Stimulated activated CD4-positive, alpha-beta T cell treated with anti-CD3 and anti-CD28 coated beads, Interleukin-12 subunit alpha, Interleukin-12 subunit beta, amount 100 ng/mL, for 24 hours (primary cell): ENCODE results near the gene CD4.

Source experiments
- DNase-seq, 2 experiments: peaks; one replicate each; pipeline ENCODE4 v3.0.0-alpha.2; 2020; ENCODE audit warnings: low read depth in 2 of 2

Gene CD4

DNA sequence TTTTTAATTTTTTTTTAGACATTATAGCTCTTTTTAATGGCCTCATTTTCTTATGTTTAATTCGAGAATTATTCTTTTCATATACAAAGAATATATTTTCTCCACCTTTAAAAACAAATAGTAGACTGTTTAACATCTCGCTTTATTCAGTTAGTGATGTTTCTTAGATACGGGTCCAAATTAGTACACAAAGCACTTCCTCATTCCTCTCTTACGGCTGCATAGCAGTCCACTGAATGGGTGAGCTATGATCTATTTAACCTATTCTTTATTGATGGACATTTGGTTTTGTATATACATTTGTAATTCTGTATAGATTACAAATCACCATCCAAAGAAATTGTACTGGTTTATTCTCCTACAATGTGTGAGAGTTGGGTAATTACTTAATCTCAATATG, 24.0 kb downstream of the CD4 start:
- no peak for DNase-seq

DNA sequence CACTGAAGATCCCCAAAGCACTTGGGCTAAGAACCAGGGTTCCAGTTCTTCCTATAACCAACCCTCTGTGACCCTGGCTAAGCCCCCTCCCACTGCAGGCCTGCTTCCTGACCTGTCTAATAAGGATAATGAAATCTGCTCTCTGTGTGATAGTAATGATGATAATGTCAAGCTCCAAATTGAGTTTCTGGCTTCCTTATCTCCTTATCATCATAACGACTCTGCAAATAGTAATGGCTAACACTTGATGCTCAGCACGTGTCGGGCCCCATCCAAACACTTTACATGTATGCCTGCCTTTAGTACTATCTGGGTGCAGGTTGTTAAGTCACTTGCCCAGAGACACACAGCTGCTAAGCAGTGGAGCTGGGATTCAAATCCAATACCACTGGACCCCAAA, 27.3 kb downstream of the CD4 start:
- no peak for DNase-seq

DNA sequence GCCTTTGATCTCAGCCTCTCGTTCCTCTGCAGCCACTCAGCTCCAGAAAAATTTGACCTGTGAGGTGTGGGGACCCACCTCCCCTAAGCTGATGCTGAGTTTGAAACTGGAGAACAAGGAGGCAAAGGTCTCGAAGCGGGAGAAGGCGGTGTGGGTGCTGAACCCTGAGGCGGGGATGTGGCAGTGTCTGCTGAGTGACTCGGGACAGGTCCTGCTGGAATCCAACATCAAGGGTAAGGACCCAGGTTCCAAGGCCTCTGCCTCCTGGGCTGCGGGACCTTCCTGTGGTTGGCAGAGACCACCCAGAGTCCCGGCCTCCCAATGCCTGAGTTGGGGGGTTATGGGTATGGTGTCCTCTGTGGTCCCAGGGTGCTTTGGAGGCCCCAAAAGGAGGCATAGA, 27.8 kb downstream of the CD4 start:
- DNase-seq: no peak

DNA sequence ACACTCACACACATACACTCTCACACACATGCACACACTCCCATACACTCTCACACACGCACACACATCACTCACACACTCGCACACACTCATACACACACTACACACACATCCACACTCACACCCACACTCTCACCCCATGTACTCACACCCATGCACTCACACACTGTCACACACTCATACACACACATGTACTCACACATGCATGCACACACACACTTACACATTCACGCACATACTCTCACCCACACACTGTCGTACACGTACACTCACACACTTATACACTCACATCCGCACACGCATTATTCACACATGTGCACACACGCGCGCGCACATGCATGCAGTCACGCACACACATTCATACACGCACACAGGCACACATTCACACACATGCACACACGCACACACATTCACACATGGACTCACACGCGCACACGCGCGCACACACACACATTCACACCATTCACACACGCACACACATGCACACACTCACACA, 28.4 kb downstream of the CD4 start:
- DNase-seq: no peak

DNA sequence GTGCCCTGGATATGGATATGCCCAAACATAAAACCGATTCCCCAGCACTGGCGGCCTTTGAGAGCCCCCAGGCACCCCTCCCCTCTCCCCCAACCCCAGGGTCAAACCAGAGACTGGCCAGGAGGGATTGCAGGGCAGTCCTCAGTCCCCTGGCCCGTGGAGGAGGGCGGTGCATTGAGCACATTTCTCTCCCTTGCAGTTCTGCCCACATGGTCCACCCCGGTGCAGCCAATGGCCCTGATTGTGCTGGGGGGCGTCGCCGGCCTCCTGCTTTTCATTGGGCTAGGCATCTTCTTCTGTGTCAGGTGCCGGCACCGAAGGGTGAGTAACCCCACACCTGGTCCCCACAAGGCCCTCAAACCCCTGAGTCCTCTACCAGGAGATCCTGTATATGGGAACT, 28.9 kb downstream of the CD4 start:
- DNase-seq: no peak

DNA sequence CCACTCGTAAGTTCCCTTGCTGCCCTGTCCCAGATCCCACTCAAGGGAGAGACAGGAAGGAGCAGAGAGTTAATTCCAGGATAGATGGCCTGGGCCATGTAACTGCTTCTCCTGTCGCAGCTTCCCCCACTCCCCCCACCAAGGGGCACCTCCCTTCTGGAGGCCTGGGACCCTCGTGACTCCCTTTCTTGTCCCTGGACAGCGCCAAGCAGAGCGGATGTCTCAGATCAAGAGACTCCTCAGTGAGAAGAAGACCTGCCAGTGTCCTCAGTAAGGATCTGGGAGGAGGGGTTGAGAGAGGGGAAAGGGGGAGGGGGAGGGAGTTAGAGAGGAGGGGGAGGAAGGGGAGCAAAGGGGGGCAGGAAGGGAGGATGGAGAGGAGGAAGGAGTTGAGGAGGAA, 29.3 kb downstream of the CD4 start:
- no peak for DNase-seq

DNA sequence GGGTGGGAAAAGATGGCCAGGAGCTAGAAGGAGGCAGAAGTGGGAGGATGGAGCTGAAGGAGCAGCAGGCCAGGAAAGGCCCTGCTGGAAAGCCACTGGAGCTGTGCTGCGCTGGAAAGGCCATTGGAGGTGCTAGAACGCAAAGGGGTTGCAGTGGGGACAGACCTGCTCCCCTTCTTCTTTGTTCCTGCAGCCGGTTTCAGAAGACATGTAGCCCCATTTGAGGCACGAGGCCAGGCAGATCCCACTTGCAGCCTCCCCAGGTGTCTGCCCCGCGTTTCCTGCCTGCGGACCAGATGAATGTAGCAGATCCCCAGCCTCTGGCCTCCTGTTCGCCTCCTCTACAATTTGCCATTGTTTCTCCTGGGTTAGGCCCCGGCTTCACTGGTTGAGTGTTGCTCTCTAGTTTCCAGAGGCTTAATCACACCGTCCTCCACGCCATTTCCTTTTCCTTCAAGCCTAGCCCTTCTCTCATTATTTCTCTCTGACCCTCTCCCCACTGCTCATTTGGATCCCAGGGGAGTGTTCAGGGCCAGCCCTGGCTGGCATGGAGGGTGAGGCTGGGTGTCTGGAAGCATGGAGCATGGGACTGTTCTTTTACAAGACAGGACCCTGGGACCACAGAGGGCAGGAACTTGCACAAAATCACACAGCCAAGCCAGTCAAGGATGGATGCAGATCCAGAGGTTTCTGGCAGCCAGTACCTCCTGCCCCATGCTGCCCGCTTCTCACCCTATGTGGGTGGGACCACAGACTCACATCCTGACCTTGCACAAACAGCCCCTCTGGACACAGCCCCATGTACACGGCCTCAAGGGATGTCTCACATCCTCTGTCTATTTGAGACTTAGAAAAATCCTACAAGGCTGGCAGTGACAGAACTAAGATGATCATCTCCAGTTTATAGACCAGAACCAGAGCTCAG, 30.0 kb downstream of the CD4 start:
- DNase-seq: no peak

DNA sequence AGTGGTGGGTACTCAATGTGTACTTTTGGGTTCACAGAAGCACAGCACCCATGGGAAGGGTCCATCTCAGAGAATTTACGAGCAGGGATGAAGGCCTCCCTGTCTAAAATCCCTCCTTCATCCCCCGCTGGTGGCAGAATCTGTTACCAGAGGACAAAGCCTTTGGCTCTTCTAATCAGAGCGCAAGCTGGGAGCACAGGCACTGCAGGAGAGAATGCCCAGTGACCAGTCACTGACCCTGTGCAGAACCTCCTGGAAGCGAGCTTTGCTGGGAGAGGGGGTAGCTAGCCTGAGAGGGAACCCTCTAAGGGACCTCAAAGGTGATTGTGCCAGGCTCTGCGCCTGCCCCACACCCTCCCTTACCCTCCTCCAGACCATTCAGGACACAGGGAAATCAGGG, 30.8 kb downstream of the CD4 start:
- no peak for DNase-seq

DNA sequence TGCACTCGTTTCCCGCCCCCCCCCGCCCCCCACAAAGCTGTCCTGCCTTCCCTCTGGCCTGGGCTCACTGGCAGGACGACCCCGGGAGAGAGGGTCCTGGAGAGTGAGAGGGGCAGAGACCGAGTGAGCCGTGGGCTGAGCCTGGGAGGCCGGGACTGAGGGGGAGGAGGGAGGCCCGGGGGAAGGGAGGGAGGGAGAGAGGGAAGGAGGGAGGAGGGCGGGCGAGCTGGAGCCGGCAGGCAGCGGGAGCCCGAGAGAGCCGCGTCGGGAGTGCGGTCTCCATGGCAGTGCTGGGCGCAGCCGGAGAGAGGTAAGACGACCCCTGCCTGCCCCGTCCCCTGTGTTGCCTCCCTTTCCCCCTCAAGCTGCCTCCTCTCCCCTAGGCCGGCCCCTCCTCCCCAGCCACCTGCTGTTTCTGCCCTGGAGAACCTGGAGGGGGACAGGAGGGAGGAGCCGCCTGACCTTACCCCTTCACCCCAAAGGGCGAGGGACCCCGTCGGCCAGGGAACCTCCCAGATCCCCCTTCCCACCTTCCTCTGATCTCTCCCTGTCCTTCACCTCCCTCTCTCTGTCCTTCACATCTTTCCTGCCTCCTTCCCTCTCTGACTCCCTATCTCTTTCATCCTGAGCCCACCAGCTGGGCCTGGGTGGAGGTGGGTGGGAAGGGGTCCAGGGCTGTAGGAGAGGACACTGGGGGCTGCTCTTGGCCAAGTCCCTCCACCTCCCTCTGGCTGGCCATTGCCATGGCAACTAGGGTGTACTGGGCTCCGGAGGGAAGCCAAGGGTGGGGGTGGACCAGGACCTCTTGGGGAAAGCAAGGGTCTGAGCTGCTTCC, 32.5 kb downstream of the CD4 start, which contains the start of gene GPR162:
Gene GPR162 (plus strand): TSS at position 231 of the 835 bp plus-strand sequence. CDS start 2,078 bp downstream, outside the sequence.
- no peak for DNase-seq

DNA sequence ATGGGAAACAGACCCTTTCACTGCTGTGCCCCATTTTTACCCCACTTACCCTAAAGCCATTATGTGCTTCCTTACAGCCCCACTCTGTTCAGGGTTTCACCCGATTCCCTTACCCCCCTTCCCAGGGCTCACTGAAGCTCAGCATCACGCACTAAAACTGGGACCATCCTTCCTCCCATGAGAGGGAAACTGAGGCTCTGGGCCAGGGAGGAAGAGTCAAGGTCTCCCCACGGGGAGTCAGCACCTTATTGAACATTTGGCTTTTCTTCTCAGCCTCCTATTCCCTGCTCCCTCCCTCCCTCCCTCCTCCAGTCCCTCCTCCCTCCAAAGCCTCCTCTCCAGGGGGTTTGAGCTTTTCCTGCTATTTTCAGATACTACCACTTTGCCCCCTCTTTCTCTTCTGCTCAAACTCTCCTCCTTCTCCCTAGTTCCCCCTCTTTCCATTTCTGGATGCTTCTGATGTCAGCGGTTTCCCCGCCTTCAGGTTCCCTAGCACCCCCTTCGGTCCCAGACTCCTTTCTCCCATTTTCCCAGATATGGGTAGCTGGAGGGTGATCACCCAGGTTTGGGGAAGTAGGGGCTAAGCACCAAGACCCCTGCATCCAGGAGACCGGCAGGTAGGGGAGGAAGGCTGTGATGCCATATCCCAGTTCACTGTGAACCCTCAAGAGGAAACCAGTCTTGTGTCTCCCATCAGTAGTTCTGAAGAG, 33.3 kb downstream of the CD4 start:
- no peak for DNase-seq

DNA sequence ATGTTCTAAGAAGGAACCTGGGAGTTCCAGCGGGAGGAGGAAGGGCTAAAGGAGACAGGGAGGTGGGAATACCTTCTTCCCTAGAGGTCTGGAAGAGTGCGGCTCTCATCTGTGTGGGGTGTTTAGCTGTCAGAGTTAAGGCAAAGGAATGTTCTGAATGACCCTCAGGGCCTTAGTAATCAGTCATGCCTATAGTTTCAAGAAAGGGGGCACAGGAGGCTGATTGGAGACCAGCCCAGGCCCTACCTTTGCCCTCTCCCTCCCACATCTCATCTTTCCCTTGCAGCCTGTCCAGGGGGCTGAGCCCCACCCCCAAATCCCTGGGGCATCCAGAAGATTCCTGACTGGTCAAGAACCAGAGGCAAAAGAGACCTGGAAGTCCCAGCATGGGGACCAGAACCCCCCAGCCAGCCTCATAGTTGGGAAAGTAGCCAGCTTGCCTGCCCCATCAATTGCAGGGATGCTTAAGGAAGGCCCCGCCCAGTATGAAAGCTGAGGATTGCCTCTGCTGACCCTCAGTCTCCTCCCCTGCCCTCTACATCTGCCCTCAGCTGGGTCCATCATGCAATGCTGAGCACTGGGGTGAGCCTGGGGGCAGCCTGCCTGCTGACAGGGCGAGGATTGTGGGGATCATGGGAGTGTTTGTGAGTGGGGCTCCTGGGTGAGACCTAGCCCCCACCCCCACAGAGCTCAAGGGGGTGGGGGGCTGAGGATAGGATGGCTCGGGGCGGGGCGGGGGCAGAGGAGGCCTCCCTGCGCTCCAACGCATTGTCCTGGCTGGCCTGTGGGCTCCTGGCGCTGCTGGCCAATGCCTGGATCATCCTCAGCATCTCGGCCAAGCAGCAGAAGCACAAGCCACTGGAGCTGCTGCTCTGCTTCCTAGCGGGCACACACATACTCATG, 34.1 kb downstream of the CD4 start:
- no peak for DNase-seq

DNA sequence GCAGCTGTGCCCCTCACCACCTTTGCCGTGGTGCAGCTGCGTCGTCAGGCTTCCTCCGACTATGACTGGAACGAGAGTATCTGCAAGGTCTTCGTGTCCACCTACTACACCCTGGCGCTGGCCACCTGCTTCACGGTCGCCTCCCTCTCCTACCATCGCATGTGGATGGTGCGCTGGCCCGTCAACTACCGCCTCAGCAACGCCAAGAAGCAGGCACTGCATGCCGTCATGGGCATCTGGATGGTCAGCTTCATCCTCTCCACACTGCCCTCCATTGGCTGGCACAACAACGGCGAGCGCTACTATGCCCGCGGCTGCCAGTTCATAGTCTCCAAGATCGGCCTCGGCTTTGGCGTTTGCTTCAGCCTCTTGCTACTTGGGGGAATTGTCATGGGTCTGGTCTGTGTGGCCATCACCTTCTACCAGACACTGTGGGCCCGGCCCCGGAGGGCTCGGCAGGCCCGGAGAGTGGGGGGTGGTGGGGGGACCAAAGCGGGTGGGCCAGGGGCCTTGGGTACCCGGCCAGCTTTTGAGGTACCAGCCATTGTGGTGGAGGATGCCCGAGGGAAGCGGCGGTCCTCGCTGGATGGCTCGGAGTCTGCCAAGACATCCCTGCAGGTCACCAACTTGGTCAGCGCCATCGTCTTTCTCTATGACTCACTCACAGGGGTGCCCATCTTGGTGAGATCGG, 34.9 kb downstream of the CD4 start:
- DNase-seq: no peak

DNA sequence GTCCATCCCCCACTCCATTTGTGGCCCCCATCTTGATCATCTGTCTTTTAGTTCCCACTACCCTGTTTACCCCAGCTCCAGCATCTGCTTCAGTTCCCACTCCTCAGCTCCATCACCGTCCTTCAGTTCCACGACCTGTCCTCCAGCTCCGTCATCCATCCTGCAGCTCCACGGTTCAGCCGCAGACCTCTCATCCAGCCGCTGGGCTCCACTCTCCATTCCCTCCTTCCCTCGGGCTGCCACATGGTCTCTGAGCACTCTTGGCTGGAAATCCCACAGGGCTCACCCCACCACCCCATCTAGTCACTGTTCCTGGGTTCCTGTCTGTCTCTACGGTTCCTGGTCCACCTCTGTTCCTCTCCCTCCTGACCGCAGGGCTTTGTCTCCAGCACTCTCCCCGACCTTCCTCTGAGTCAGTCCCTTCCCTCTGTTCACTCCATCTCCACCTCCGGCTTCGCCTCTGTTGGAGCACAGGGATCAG, 35.6 kb downstream of the CD4 start:
- DNase-seq: no peak

DNA sequence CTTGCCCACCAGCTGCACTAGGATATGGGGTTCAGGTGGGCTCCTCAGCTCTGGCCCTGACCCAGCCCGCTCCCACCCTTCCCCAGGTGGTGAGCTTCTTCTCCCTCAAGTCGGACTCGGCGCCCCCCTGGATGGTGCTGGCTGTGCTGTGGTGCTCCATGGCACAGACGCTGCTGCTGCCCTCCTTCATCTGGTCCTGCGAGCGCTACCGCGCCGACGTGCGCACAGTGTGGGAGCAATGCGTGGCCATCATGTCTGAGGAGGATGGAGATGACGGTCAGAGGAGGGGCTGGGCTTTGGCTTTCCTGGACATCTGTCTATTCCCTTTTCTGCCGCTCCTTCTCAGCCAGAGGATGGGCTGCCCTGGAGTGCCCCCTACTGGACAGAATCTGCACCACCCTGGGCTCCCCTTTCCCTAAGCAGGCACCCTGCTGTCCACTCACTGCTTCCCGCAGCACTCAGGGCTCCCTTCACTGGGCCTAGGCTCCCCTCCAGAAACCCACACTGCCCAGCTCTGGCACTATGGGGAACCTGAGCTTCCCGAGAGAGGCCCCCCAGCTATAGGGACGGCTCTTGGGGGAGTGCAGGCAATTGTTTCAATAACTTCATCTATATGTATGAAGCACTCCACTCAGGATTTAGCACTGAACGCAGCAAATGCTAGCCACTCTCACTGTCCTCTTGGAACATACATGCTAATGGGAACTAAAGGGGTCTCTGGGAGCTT, 36.2 kb downstream of the CD4 start:
- DNase-seq: peak; percentile 65 to 88

DNA sequence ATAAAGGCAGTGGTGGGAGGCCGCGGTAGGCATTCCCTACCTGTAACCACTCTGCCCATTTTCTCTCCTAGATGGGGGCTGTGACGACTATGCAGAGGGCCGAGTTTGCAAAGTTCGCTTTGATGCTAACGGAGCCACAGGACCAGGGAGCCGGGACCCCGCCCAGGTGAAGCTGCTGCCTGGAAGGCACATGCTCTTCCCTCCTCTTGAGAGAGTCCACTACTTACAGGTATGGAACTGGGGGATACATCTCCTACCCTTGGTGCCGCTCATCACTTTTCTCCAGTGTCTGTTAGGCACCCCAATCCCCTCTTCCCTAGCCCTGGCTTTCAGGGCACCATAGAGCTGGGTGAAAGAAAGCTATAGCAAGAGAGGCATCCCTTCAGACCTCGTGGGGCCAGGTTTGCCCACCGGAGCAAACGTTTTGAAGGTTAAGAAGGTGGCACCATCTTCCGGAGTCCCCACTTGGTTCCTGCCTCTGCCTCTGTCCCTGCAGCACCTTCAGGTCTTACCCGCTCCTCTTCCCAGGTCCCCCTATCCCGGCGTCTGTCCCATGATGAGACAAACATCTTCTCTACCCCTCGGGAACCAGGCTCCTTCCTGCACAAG, 36.9 kb downstream of the CD4 start:
- no peak for DNase-seq

DNA sequence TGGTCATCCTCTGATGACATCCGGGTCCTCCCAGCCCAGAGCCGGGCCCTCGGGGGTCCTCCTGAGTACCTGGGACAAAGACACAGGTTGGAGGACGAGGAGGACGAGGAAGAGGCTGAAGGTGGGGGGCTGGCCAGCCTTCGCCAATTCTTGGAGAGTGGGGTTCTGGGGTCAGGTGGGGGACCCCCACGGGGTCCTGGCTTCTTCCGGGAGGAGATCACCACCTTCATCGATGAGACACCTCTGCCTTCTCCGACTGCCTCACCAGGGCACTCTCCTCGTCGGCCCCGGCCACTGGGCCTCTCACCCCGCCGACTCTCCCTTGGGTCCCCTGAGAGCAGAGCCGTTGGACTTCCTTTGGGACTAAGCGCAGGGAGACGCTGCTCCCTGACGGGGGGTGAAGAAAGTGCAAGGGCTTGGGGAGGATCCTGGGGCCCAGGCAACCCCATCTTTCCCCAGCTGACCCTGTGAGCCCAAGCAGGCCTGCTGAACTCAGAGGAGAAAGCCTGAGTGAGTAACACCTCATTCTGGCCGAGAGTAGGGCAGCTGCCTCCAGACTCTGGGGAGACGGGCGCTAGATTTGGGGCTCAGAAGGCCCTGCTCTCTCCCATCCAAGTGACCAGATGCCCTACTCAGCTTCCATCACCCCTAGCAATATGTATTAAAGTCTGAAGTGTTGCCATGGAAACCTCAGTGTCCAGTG, 37.6 kb downstream of the CD4 start:
- no peak for DNase-seq

DNA sequence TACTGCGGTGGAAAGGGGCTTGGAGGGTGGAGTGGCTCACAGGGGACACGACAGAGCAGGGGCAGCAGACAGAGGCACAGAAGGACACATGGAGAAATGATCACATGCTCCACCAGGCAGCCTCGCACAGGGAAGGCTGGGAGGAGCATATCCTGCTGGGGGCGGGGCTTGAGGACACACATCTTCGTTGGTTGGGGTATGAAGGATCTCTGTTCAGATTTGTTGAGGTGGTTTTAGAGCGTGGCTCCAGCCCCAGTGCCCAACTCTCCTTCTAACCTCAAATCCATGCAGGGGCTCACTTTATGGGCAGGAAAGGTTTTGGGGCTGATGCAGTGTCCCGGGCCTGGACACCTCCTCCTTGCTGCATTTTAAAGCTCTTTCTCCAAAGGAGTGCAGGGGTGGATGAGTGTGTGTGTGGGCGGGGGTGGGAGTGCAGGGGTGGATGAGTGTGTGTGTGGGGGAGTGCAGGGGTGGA, 38.1 kb downstream of the CD4 start:
- DNase-seq: peak in 1 of 2 experiments; percentile 68
